Nucleus accumbens (tissue), 56 donors: ENCODE results near the gene GLRA1.
"Not testable (repeated sequence)": the region's sequence is repeated elsewhere in the genome, so short reads cannot be mapped to it uniquely, and the experiment has no call there.

Experiments
- DNase-seq, 56 donors: peaks; one replicate each; lab custom pipeline; 2025; lab: John Stamatoyannopoulos, UW

Gene GLRA1

DNA sequence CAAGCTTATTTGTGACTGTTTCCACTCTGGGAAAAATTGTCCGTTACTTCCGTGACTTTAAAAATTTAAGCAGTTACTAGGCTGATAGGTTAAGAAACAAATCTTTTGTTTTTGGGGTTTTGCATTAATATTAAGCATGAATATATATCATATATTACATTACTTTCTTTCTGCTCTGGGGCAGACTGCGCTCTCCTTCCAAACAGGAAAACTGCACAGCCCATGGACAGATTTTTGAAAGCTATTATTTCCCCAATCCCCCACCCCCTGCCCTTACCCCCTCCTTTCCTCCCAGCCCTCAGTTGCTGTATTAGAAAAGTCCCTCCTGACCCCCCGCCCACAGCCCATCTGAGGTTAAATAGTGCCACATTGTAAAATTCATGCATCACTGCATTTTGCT, 102.5 kb downstream of the GLRA1 start:
- DNase-seq, result no peak

DNA sequence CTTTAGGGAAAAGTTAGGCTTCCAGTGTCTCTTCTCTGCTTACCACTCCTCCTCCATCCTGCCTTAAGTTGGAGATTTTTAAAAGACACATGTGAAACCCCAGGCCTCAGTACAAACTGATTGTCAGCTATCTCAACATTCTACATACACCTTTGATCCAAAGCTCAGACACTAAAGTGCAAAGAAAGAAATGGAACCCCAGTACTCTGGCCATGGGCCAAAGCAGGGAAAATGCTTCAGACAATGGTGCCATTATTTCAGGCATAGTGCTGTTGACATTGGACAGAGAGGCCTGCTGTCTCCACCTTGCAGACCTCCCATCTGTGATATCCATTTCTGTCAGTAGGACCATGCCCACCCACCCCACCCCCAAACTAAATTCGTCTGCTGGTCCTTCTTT, 103.7 kb downstream of the GLRA1 start:
- DNase-seq, result peak in 8 of 56 donors; percentile 1 to 30 (median 6)

DNA sequence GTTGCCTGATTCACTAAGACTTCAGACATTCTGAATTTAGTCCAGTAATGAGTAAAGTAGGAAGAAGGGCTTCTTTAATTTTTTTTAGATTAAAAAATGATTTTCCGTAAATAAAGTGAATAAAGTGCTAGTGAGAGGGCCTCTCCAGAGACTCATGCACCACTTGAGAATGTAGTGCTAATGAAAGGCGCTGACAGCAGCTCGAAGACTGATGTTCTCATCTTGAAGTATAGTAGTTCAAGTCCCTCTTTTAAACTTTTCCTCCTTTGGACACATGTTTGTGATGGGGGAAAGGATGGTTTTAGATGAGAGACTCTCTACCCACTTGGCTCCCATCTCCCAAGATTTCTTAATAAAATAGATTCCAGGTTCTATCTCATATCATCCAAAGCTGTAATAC, 104.4 kb downstream of the GLRA1 start:
- DNase-seq, result no peak

DNA sequence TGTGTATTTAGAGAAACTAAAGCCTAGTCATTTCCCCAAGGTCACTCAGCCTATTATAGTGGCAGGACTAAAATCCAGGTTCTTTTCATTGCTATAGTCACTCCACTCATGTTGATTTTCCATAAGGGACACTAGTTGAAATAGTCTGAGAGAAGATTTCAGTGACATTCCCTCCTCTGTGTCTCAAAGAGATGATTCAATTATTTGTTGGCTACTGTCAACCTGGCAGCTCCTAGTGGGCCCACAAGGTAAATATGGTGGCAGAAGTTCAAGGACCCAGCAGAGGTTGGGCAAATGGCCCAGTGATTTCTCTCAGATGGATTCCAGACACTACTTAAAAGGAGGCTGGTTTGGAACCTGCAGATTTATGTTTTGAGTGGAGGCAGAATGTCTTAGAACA, 104.8 kb downstream of the GLRA1 start:
- DNase-seq, result no peak

DNA sequence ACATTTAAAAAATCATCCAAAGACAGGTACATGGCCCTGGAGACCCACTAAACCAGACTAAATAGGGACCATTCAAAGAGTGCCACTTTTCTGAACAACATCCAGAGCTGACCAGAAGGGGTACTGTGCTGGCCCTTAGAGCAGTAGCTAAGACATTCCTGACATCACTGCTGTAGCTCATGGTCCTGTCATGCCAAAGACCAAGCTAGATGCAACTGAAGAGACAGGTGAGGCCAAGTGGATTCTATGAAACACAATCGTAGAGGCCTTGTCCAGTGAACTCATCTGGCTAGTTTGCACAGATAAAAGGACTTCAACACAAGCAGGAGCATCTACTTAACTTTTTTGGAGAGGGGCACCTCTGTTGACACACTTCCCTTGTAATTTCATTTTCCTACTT, 109.6 kb downstream of the GLRA1 start:
- no peak for DNase-seq

DNA sequence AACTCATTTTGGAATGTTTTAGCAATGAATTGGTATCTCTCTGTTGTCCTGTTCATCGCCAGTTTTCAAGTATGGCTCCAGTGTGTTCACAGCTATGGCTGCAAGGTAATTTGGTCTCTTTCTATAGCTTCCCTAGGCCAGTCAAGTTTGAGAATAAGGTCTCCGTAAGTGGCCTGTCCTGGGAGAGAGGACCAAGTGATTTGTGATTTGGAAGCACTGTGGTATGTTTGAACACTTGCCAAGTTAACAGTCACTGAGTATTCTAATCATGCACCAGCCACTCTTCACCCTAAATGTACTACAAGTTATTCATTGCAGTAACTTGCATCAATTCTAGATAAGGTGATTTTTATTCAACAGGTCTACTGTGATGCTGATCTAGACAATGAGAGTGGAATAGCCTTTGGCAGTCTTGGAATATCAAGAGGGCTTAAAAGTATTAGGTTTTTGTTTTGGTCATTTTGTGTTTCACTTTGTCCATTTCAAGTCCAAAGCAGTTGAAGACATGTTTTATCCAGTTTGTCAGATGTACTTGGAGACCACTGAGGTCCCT, 111.8 kb downstream of the GLRA1 start:
- no peak for DNase-seq

DNA sequence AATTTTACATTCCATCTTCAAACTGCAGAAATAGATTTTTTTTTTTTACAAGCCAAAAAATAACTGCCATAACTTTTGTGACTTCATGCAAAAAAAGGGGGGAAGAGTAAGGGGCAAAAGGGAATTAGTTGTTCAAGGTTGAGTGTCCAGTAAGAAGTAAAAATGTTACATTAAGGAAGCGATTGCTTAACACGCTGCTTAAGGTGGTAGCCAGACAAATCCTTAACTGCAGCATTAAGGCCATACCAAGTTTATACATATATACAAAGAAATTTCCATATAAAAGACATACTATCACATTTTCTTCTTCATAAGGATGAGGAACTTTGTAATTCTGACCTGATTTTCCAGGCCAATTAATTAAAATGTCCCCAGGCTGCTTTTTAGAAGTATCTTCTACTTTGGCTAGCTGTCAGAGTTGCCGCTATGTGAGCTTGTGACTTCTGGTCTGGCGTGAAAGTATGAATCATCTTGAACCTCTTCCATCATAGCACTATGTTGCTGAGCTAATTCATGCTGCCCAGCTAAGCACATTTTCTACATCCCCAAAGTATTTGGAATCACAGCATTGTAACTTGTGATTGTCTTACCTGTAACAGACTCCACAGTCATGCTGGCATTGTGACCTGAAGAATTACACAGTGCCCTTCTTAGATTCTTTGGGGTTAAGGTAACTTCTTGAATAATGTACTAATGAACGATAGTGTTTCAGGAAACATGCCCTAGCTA, 112.9 kb downstream of the GLRA1 start:
- DNase-seq, result peak in 2 of 56 donors; percentile 0 to 41

DNA sequence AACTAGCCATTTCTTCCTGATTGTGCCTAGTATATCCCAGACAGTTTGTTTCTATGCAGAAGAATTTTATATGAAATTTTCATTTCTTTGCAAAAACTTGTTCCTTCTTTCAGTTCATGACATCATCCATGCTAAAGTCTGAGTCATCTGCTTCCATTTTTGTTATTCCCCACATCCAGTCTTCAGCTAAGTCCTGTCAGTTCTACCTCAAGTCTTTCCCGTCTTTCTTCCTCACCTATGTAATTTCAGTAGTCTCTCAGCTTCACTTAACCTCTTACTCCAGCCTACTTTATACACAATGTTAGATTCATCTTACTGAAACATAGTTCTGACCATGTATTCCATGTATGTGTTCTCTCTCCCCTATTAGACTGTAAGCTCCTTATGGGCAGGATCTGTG, 113.8 kb downstream of the GLRA1 start:
- DNase-seq, result no peak

DNA sequence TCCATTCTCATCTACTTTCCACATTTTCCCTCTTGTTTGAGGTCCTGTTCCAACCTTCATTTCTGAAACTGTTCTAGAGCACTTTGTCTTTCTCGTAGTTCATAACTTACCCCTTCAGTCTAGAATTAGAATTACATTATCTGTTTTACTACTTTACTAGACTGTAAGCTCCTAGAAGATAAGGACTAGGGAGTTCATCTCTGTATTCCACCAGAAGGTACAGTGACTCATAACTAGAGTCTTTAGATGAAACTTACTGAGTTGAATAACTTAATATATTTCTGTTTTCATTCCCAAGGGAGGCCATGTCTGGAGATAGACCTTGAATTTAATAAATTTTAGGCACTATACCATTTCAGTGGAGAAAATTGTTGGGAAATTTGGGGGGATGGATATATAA, 114.2 kb downstream of the GLRA1 start:
- DNase-seq, result no peak

DNA sequence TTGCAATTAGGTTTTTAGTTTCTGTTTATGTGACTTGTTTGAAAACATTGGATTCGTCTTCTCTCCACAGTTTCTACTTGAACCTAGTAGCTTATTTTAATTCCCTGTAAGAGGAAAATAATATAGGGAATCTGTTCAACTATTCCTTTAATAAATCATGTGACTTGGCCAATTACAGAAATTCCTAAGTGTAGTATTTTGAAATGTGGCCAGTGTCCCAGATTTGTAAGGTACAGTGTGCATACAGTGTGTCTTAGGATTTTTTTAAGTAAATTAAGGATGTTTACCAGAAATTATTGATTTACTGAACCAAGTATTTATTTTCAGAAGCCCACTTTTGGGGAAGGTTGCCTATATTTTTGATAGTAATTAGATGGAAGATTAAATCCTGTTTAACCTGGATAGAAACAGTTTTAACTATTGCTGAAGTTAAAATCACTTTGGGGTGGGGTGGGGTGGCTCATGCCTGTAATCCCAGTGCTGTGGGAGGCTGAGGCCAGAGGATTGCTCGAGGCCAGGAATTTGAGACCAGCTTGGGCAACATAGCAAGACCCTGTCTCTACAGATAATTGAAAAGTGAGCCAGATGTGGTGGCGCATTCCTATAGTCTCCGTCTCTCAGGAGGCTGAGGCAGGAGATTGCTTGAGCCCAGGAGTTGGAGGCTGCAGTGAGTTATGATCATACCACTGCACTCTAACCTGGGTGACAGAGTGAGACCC, 116.0 kb downstream of the GLRA1 start:
- no peak for DNase-seq

DNA sequence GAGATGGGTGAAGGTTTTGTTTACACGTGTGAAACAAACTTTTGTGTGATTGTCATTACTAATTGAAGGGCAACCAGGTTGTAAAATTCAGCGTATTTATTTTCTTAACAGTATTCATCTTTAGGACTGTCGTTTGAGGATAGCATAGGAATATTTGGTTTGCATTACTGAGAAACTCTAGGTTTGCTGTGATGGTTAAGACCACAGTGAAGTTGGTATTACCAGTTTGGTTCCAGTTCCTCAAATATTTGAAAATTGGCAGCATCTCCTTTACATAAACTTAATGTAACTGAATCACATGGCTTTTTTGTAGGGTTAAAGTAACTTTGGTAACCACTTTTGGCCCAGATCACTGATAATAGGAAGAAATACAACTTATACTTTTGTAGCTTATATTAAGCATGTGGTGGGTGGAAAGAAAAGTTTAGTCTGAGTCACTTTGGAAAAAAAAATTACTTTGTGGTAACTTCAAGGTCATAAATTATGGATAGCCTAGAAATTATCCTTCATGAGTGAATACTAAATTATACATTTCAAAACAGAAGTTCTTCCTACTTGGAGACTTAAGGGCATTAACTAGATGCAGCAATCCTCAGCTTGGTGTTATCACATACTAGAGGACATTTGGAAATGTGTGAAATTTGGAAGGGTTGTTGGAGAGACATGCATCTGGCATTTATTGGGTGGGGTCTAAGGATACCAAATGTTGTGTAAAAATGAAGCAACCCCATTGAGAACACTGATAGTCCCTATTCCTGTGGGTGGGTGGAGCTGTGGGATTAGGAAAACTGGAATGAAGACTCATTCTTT, 119.0 kb downstream of the GLRA1 start:
- no peak for DNase-seq

DNA sequence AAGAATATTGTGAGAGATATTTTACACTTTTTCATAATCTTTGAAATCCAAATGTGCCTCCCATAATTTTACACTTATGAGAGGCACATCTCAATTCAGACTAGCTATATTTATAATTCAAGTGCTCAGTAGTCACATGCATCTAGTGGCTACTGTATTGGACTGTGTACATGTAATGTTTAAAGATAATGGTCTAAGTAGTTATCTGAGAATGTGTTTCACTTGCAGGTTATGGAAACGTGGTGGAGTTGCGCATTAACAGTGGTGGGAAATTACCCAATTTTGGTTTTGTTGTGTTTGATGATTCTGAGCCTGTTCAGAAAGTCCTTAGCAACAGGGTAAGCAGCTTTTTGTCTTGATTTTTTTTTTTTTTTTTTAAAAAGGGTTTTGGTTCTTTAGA, 124.1 kb downstream of the GLRA1 start:
- DNase-seq, result no peak

DNA sequence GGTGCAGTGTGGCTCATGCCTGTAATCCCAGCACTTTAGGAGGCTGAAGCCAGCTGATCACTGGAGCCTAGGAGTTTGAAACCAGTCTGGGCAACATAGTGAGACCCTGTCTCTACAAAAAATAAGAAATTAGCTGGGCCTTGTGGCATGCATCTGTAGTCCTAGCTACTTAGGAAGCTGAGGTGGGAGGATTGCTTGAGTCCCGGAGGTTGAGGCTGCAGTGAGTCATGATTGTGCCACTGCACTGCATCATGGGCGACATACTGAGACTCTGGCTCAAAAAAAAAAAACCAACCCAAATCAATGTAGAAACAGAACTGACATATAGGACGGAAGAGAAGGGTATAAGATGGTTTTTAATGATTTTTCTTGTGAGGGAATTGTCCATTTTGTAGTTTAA, 125.2 kb downstream of the GLRA1 start:
- peak in 1 of 56 donors; percentile 7 for DNase-seq

DNA sequence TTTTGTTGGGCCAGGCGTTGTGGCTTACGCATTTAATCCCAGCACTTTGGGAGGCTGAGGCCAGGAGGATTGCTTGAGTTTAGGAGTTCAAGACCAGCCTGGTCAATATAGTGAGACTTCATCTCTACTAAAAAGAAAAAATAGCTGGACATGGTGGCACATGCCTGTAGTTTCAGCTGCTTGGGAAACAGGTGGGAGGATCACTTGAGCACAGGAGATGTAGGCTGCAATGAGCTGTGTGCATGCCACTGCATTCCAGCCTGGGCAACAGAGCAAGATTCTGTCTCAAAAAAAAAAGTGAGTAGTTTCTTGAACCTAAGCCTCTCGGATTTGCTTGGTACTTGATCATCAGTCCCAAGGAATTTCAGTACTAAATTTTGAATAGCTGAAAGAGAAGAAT, 126.0 kb downstream of the GLRA1 start:
- no peak for DNase-seq

DNA sequence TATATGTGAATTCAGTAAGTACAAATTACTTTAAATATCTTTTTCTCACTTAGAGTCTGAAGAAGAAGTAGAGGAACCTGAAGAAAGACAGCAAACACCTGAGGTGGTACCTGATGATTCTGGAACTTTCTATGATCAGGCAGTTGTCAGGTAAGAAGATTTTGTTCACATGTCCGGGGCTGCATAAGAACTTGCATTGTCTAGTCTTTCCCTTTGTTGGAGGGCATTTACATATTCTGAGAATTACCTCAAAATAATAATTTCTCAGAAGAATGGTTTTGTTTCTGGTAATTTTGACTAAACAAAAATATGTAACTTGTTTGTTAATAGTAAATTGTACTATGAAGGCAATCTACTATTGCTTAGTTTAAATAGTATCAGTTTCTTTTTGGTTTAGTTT, 129.2 kb downstream of the GLRA1 start:
- no peak for DNase-seq

DNA sequence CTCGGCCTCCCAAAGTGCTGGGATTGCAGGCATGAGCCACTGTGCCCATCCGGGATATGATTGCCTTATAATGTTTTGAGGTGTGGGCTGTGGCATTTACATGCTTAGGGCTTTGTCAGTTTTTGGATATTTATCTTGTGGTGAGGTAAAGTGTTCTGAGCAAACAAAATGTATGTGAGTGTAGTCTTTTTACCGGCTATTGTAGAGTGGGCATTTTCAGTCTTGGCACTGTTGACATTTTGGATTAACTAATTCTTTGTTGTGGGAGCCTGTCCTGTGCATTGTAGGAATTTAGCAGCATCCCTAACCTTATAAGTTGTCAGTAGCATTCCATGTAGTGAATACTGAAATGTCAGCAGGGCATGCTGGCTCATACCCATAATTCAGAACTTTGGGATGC, 131.3 kb downstream of the GLRA1 start:
- no peak for DNase-seq

DNA sequence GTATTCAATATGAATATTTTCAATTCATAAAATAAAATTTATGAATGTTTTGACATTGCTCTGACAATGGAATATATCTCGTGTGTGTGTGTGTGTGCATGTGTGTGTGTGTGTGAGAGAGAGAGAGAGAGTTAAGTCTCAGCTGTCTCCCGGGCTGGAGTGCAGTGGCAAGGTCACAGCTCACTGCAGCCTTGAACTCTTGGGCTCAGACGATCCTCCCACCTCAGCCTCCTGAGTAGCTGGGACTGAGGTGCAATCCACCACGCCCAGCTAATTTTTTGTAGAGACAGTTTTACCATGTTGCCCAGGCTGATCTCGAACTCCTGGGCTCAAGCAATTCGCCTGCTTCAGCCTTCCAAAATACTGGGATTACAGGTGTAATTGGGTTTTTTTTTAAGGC, 136.8 kb downstream of the GLRA1 start:
- DNase-seq, result no peak

DNA sequence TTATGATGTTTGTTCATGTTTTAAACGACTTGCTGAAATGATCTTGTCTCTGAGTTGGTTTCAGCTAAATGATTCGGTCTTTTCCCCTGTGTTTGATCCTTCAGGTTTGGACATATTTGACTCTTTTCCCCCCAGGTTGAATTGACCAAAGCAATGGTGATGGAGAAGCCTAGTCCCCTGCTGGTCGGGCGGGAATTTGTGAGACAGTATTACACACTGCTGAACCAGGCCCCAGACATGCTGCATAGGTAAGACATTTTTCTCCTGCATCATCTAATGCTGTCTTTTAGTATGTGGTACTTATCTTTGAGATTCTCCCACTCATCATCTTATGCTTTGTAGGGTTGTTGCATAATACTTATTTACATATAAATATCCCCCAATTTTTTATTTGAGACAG, 138.2 kb downstream of the GLRA1 start:
- DNase-seq, result no peak

DNA sequence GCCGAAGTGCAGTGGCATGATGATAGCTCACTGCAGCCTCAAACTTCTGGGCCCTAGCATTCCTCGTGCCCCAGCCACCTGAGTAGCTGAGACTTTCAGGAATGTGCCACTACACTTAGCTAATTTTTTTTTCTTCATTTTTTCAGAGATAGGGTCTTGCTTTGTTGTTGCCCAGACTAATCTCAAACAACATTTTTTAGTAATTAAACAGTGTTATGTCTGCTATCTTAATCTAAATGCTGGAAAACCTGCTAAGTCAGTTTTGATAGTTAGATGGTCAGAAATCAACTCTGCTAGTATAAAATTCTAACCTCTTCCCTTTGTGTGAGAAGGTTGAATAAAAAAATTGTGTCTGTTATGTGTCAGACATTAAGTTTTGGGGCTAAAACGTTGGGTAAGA, 140.5 kb downstream of the GLRA1 start:
- DNase-seq, result no peak

DNA sequence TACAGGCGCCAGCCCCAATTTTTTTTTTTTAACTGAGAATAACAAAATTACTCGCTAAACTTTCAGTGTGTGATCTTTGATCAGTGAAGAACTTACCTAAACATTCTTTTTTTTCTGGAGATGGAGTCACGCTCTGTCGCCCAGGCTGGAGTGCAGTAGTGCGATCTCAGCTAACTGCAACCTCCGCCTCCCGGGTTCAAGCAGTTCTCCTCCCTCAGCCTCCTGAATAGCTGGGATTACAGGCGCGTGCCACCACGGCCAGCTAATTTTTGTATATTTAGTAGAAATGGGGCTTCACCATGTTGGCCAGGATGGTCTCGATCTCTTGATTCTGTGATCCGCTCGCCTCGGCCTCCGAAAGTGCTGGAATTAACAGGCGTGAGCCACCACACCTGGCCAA, 141.0 kb downstream of the GLRA1 start:
- DNase-seq, result not testable (repeated sequence)

DNA sequence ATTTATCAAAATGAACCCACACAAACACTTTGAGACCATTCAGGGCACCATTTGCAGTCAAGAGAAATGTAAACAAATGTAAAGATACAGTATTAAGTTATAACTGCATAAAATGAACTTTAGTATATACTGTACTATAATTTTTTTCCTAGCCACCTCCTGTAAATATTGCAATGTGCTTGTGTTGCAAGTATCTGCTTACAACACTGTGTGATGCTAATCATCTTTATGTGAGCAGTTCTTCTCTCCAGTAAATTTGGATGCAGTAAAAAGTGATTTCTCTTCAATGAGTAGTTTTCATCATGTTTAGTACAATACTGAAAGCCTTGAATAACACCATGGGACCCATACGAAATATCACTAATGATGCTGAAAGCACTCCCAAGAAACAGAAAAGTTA, 143.4 kb downstream of the GLRA1 start:
- no peak for DNase-seq
